Astrocyte of the cerebellum (primary cell): ENCODE results near the gene SLC25A33.

ENCODE experiments used
- DNase-seq: peaks from one replicate; pipeline ENCODE4 v3.0.0-alpha.2; 2011; ENCODE audit warnings: low read depth
- H3K4me3 ChIP-seq: 2 replicates; pipeline ENCODE4 v1.5.1; 2011; ENCODE audit warnings: mild to moderate bottlenecking, low read depth, low read length, moderate library complexity
- CTCF ChIP-seq: IDR thresholded peaks from 2 replicates; pipeline ENCODE4 v1.5.1; 2012; ENCODE audit warnings: low read length, low read depth, moderate library complexity, mild to moderate bottlenecking; ENCODE audit errors: missing control alignments
- in situ Hi-C: cut with HindIII; loops from 2 replicates; pipeline ENCODE4 v1.10.0; 2017; ENCODE audit warnings: low sequenced_read_pairs

The SLC25A33 gene

GRCh38 chr1:9594471-9595155, 55.3 kb downstream of the SLC25A33 start:
- TF ChIP-seq CTCF: no peak

DNA sequence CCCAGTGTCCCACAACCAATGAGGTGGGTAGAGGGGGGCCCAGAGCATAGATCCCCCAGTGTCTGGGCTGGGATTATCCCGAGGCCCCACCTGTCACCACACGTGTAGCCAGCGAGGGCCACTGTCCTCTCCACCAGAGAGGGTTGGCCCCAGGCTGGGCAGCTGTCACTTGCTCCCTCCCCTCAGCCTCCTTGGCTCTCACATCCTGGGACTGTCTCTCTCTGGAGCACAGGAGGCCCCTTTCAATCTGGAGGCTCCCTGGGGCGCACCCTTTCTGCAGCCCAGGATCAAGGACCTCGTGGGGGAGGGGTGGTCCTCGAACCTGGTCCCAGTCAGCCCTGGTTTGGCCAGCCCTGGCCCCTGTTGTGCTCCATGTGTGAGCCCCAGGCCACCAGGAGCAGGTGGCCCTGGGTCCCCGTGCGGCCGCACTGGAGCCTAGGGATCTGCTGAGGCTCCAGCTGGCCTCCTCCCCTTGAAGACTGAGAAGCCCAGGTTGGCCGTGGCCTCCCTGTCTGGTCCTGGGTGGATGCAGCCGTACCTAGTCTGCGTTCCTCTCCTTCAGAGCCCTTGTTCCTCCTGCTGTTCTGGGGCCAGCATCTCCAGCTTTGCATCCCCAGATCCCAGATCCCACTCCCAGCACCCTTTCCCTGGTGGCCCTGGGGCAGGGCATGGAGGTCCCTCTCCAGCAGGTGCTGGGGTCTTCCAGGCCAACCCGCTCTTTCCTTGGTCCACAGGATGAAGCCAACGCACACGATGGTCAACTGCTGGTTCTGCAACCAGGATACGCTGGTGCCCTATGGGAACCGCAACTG, 56.1 kb downstream of the SLC25A33 start:
- TF ChIP-seq CTCF: no peak
- no peak overlapping the region for H3K4me3 ChIP-seq
- in situ Hi-C loops: no loop called here
- DNase-seq: no peak

More at GRCh38 chr1:9594471-9595155, 55.3 kb downstream of the SLC25A33 start:
- H3K4me3 ChIP-seq: no peak overlapping the region
- no peak for DNase-seq
- in situ Hi-C loops: no loop called here

GRCh38 chr1:9595968-9596340, 56.7 kb downstream of the SLC25A33 start:
- no peak for DNase-seq
- TF ChIP-seq CTCF: no peak
- H3K4me3 ChIP-seq: no peak overlapping the region
- in situ Hi-C loops: no loop called here

- H3K4me3 ChIP-seq: no peak overlapping the region
- DNase-seq: no peak
- in situ Hi-C loops: no loop called here
- no peak for TF ChIP-seq CTCF
These were observed 57.3 kb downstream of the SLC25A33 start for GRCh38 chr1:9596415-9597123.

DNA sequence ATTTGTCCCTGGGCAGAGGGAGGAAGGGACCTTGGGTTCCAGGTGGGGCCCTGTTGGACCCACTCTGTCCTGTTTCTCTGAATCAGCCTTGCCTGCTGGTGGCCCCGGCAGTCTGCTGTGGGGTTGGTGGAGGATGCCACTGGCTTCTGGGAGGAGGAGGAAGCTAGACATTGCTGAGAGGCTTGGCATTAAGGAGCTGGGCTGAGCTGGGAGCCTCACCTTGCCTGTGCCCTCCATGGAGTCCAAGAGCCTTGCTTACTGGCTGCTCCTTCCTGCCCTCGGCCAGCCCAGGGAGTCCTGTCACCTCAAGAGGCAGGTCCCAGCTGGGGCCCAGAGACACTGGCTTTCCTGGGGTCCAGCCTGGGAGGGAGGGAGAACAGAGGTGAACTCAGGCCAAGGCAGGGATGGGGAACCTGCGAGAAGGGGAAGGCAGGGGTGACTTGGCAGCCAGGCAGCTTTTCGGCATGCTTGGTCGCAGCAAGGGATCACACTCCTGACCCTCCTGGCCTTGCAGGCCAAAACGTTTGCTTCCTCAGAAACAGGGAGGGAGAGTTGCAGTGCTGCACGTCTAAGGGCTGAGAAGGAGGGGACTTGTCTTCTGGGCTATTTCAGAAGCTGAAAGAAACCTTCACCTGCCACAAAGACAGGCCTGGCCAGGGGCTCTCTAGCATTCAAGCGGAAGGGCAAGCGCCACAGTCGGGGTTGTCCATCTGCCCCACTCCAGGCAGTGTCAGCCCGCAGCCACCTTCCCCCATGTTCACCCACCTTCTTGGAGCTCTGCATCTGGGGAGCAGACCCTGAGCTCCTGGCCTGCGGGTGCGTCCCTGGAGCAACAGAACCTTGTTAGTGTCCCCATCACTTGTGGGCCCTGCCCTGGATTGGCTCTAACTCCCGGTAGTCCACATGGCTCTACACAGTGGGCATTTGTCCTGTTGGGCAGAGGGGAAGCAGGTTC, 58.4 kb downstream of the SLC25A33 start:
- no peak for TF ChIP-seq CTCF
- in situ Hi-C loops: no loop called here
- DNase-seq: no peak
- no peak overlapping the region for H3K4me3 ChIP-seq

GRCh38 chr1:9598316-9598700, 59.0 kb downstream of the SLC25A33 start:
- in situ Hi-C loops: no loop called here
- no peak for DNase-seq
- no peak overlapping the region for H3K4me3 ChIP-seq
- TF ChIP-seq CTCF: no peak
